Measurements from ENCODE around the gene IPO13. TPM values are rescaled to one million over a fixed set of nuclear protein-coding genes. Genes with fewer than 3 reads are reported as not detected.
A peak's percentile ranks its signal among the peaks of the same experiment; 100 is the strongest.

Gene IPO13
- total RNA-seq, 2 donors from 2014 or later = 18.6 to 21.5 TPM

- Mint-ChIP-seq H3K27ac (no peak overlapping the region), H3K27me3 (ENCODE audit: insufficient read depth) (no peaks in the 10 kb centered on the region), H3K36me3 (ENCODE audit: low read depth) (peaks cover 11% of the 10 kb centered on the region), H3K9me3 (no peaks in the 10 kb centered on the region), H3K4me1 (no peaks in the 10 kb centered on the region), H3K4me3 (no peak overlapping the region)
- Histone ChIP-seq H3K36me3 (ENCODE audit: control insufficient read depth, insufficient read depth, low read length) (no peaks in the 10 kb centered on the region), H3K27me3 (ENCODE audit: control insufficient read depth, insufficient read depth, low read length, poor library complexity, severe bottlenecking) (no peaks in the 10 kb centered on the region), H3K4me3 (ENCODE audit: low read length) (no peak overlapping the region), H3K27ac (ENCODE audit: low read depth, low read length) (no peak overlapping the region), H3K9me3 (ENCODE audit: control insufficient read depth, low read length) (no peaks in the 10 kb centered on the region), H3K4me1 (ENCODE audit: control insufficient read depth, insufficient read depth, low read length) (no peaks in the 10 kb centered on the region), H3K9ac (ENCODE audit: extremely low read depth, low read length, poor library complexity, severe bottlenecking) (no peak overlapping the region)
- 89 to 94% methylated on average over 7 to 11 of the region's 11 CpGs for WGBS, 2 experiments (ENCODE audit: insufficient coverage in 1 of 2, insufficient read length in 1 of 2)
- TF ChIP-seq, protein P1, sequence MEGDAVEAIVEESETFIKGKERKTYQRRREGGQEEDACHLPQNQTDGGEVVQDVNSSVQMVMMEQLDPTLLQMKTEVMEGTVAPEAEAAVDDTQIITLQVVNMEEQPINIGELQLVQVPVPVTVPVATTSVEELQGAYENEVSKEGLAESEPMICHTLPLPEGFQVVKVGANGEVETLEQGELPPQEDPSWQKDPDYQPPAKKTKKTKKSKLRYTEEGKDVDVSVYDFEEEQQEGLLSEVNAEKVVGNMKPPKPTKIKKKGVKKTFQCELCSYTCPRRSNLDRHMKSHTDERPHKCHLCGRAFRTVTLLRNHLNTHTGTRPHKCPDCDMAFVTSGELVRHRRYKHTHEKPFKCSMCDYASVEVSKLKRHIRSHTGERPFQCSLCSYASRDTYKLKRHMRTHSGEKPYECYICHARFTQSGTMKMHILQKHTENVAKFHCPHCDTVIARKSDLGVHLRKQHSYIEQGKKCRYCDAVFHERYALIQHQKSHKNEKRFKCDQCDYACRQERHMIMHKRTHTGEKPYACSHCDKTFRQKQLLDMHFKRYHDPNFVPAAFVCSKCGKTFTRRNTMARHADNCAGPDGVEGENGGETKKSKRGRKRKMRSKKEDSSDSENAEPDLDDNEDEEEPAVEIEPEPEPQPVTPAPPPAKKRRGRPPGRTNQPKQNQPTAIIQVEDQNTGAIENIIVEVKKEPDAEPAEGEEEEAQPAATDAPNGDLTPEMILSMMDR (conservative IDR thresholded peaks at IDR 0.05) = no peak
- no peak for DNase-seq
These were observed 64.3 kb downstream of the IPO13 start for GRCh38 chr1:44010935-44011471.

DNA sequence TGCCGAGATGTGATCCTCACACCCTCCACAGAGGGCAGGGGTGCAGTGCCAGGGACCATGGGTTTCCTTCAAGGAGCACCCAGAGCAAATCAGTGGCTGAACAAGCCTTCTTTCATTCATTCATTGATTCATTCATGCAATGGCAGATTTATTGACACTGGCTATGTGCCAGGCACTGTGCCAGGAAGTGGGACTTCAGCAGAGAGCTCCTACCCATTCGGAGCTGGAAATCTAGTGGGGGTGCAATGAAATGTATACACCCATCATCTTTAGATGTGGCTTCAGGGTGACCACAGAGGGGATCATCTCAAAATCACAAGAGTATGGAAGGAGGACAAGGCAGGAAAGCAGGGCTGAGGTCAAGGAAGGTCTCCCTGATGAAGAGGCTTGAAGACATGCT is 65.7 kb downstream of the IPO13 start:
- H3K9me3 Mint-ChIP-seq = no peaks in the 10 kb centered on the region
- peak overlapping the region; percentile 39 for H3K27ac Mint-ChIP-seq
- peaks cover 10% of the 10 kb centered on the region for H3K36me3 Mint-ChIP-seq (ENCODE audit: low read depth)
- TF ChIP-seq, protein P1 (conservative IDR thresholded peaks at IDR 0.05) = no peak
- no peak overlapping the region for H3K4me3 Mint-ChIP-seq
- no peaks in the 10 kb centered on the region for H3K9me3 ChIP-seq (ENCODE audit: control insufficient read depth, low read length)
- no peaks in the 10 kb centered on the region for H3K4me1 Mint-ChIP-seq
- no peak overlapping the region for H3K4me3 ChIP-seq (ENCODE audit: low read length)
- H3K9ac ChIP-seq (ENCODE audit: extremely low read depth, low read length, poor library complexity, severe bottlenecking) = no peak overlapping the region
- no peaks in the 10 kb centered on the region for H3K36me3 ChIP-seq (ENCODE audit: control insufficient read depth, insufficient read depth, low read length)
- DNase-seq = no peak
- no peaks in the 10 kb centered on the region for H3K27me3 Mint-ChIP-seq (ENCODE audit: insufficient read depth)
- 92 to 100% methylated on average over 1 to 2 of the region's 2 CpGs for WGBS, 2 experiments (ENCODE audit: insufficient coverage in 1 of 2, insufficient read length in 1 of 2)
- no peaks in the 10 kb centered on the region for H3K4me1 ChIP-seq (ENCODE audit: control insufficient read depth, insufficient read depth, low read length)
- no peak overlapping the region for H3K27ac ChIP-seq (ENCODE audit: low read depth, low read length)
- no peaks in the 10 kb centered on the region for H3K27me3 ChIP-seq (ENCODE audit: control insufficient read depth, insufficient read depth, low read length, poor library complexity, severe bottlenecking)

GRCh38 chr1:44012941-44013609 is 66.3 kb downstream of the IPO13 start:
- H3K4me3 Mint-ChIP-seq = no peak overlapping the region
- Histone ChIP-seq H3K9ac (ENCODE audit: extremely low read depth, low read length, poor library complexity, severe bottlenecking) (no peak overlapping the region), H3K27ac (ENCODE audit: low read depth, low read length) (no peak overlapping the region), H3K36me3 (ENCODE audit: control insufficient read depth, insufficient read depth, low read length) (no peaks in the 10 kb centered on the region), H3K9me3 (ENCODE audit: control insufficient read depth, low read length) (no peaks in the 10 kb centered on the region), H3K4me3 (ENCODE audit: low read length) (no peak overlapping the region), H3K27me3 (ENCODE audit: control insufficient read depth, insufficient read depth, low read length, poor library complexity, severe bottlenecking) (no peaks in the 10 kb centered on the region), H3K4me1 (ENCODE audit: control insufficient read depth, insufficient read depth, low read length) (no peaks in the 10 kb centered on the region)
- DNase-seq = no peak
- WGBS, 2 experiments (ENCODE audit: insufficient coverage in 1 of 2, insufficient read length in 1 of 2) = 90 to 96% methylated on average over 13 of the region's 13 CpGs
- TF ChIP-seq, protein P1 (conservative IDR thresholded peaks at IDR 0.05) = no peak
- H3K4me1 Mint-ChIP-seq = no peaks in the 10 kb centered on the region
- H3K27me3 Mint-ChIP-seq (ENCODE audit: insufficient read depth) = no peaks in the 10 kb centered on the region
- no peaks in the 10 kb centered on the region for H3K9me3 Mint-ChIP-seq
- peaks cover 8% of the 10 kb centered on the region for H3K36me3 Mint-ChIP-seq (ENCODE audit: low read depth)
- H3K27ac Mint-ChIP-seq = no peak overlapping the region
